ENCODE data around the gene KRR1.

- TF ChIP-seq REST (IDR thresholded peaks at IDR 0.05; ENCODE audit: low read depth) (no peak), EZH2 (IDR thresholded peaks at IDR 0.05) (no peak), CTCF (IDR thresholded peaks at IDR 0.05 in 2 of 3, conservative IDR thresholded peaks at IDR 0.05 in 1 of 3; ENCODE audit: borderline replicate concordance in 1 of 3, insufficient read depth in 1 of 3, low read depth in 2 of 3, low read length in 2 of 3) (no peak), ZNF274 (IDR thresholded peaks at IDR 0.05; ENCODE audit: low read depth, low read length) (no peak), POLR2A (IDR thresholded peaks at IDR 0.05; ENCODE audit: borderline replicate concordance, extremely low read depth, insufficient read depth, insufficient read length) (no peak), ATF3 (IDR thresholded peaks at IDR 0.05) (no peak), YY1 (IDR thresholded peaks at IDR 0.05; ENCODE audit: extremely low read depth, insufficient replicate concordance, low read depth, low read length) (no peak), SIN3A (IDR thresholded peaks at IDR 0.05; ENCODE audit: low read depth) (no peak)
Observed at GRCh38 chr12:75481774-75482173, 29.6 kb downstream of the KRR1 start.

Data from HCT116 (cell line).